ENCODE data around the gene IGFBPL1.

GRCh38 chr9:38422555-38423260 lies 1.5 kb downstream of the IGFBPL1 start:
- TF ChIP-seq EZH2phosphoT487 (IDR thresholded peaks at IDR 0.05; ENCODE audit: borderline replicate concordance, low read depth, low read length) = no peak
- TF ChIP-seq CTCF (conservative IDR thresholded peaks at IDR 0.05; ENCODE audit: low read length) = no peak
